GM12891 (cell line): Measurements from ENCODE around the gene TEDC1.
A peak's percentile ranks its signal among the peaks of the same experiment; 100 is the strongest.

Experiments used
- DNase-seq: peaks from one replicate; pipeline ENCODE4 v3.0.0; 2011; ENCODE audit warnings: low spot score; ENCODE audit not compliant: insufficient read length
- FAIRE-seq: peaks from 2 replicates; lab custom pipeline; 2011; peaks lifted over from hg19 to GRCh38; lab: Jason Lieb, UNC
- PAX5 ChIP-seq: IDR thresholded peaks from 2 replicates; pipeline ENCODE4 v1.6.1; 2011; ENCODE audit warnings: low read length, moderate library complexity, mild to moderate bottlenecking; ENCODE audit not compliant: insufficient read depth, severe bottlenecking
- POLR2A ChIP-seq: IDR thresholded peaks from 2 replicates; pipeline ENCODE4 v1.6.1; 2011; ENCODE audit warnings: low read depth, low read length, control low read depth
- POLR2AphosphoS5 ChIP-seq: IDR thresholded peaks from 2 replicates; pipeline ENCODE4 v1.6.1; 2011; ENCODE audit warnings: low read depth, low read length, control low read depth
- POU2F2 ChIP-seq: IDR thresholded peaks from 2 replicates; pipeline ENCODE4 v1.6.1; 2011; ENCODE audit warnings: low read depth, mild to moderate bottlenecking, control low read depth, low read length, moderate library complexity
- SPI1 ChIP-seq: IDR thresholded peaks from 2 replicates; pipeline ENCODE4 v1.6.1; 2011; ENCODE audit warnings: low read depth, low read length, control low read depth
- TAF1 ChIP-seq: IDR thresholded peaks from 2 replicates; pipeline ENCODE4 v1.6.1; 2011; ENCODE audit warnings: low read depth, low read length, control low read depth

TEDC1 gene

GRCh38 chr14:105488781-105489541, 2.1 kb upstream of the TEDC1 start:
- DNase-seq = no peak
- FAIRE-seq = no peak
- TF ChIP-seq TAF1 (no peak), SPI1 (no peak), PAX5 (no peak), POLR2A (no peak), POU2F2 (no peak), POLR2AphosphoS5 (no peak)

GRCh38 chr14:105489542-105490266, 1.3 kb upstream of the TEDC1 start:
- TF ChIP-seq POLR2AphosphoS5 (no peak), POU2F2 (no peak), SPI1 (peak; percentile 43), POLR2A (no peak)
- peak; percentile 98 for FAIRE-seq
- peak; percentile 85 for DNase-seq

GRCh38 chr14:105490267-105490571, 827 bp upstream of the TEDC1 start:
- no peak for FAIRE-seq
- TF ChIP-seq TAF1 (no peak), POU2F2 (no peak), PAX5 (no peak), POLR2AphosphoS5 (no peak), POLR2A (no peak)
- no peak for DNase-seq

GRCh38 chr14:105491366-105491973, 424 bp downstream of the TEDC1 start:
- DNase-seq (peak; percentile 92), FAIRE-seq (no peak)
- TF ChIP-seq POU2F2 (no peak), SPI1 (no peak), PAX5 (no peak), POLR2A (no peak), TAF1 (no peak), POLR2AphosphoS5 (no peak)

GRCh38 chr14:105492031-105492970, 1.3 kb downstream of the TEDC1 start:
- no peak for DNase-seq
- FAIRE-seq = no peak
- TF ChIP-seq TAF1 (no peak), POU2F2 (no peak), POLR2AphosphoS5 (no peak), POLR2A (no peak), PAX5 (no peak), SPI1 (no peak)

GRCh38 chr14:105492971-105493871, 2.2 kb downstream of the TEDC1 start:
- FAIRE-seq = no peak
- no peak for DNase-seq
- no peak for TF ChIP-seq TAF1
- no peak for TF ChIP-seq PAX5
- TF ChIP-seq POU2F2 = no peak
- no peak for TF ChIP-seq SPI1
- no peak for TF ChIP-seq POLR2A

GRCh38 chr14:105493921-105494605, 3.0 kb downstream of the TEDC1 start:
- no peak for TF ChIP-seq POLR2AphosphoS5
- TF ChIP-seq SPI1 = no peak
- no peak for TF ChIP-seq POLR2A
- TF ChIP-seq TAF1 = no peak
- no peak for TF ChIP-seq POU2F2
- no peak for TF ChIP-seq PAX5
- FAIRE-seq = no peak
- no peak for DNase-seq

- DNase-seq = no peak
- FAIRE-seq = no peak
Observed at GRCh38 chr14:105494606-105494929, 3.5 kb downstream of the TEDC1 start.

More at GRCh38 chr14:105494606-105494929, 3.5 kb downstream of the TEDC1 start:
- TF ChIP-seq POLR2AphosphoS5 (no peak), POU2F2 (no peak), SPI1 (no peak), TAF1 (no peak), POLR2A (no peak), PAX5 (no peak)
